SU-DHL-6 (cell line): ENCODE results near the gene RPS6KA4.

Experiments used
- H2AFZ ChIP-seq: fragments of 200-600 bp; sonication (generic); 2 replicates; pipeline ENCODE4 v1.6.1; 2014; ENCODE audit warnings: low read depth, mild to moderate bottlenecking, moderate library complexity, mixed read lengths, antibody characterized with exemption, low read length; ENCODE audit not compliant: severe bottlenecking
- H3F3A ChIP-seq: fragments of 200-600 bp; shearing (Covaris generic); 2 replicates; pipeline ENCODE4 v1.6.0; 2016; ENCODE audit warnings: antibody characterized with exemption, mild to moderate bottlenecking; ENCODE audit not compliant: insufficient read depth
- H3K27ac ChIP-seq: fragments of 200-600 bp; sonication (generic); 2 replicates; pipeline ENCODE4 v1.5.1; 2016; ENCODE audit warnings: low read depth, mild to moderate bottlenecking, low read length, moderate library complexity, mixed read lengths
- H3K27me3 ChIP-seq: fragments of 200-600 bp; sonication (generic), shearing (Covaris generic); 2 replicates; pipeline ENCODE4 v1.6.0; 2014; ENCODE audit warnings: mild to moderate bottlenecking, low read length
- H3K36me3 ChIP-seq: fragments of 200-600 bp; sonication (generic); 2 replicates; pipeline ENCODE4 v1.6.1; 2014; ENCODE audit warnings: mild to moderate bottlenecking, low read length, mixed read lengths
- H3K4me2 ChIP-seq: fragments of 300-600, 200-600 bp; shearing (Covaris generic), sonication (generic); 2 replicates; pipeline ENCODE4 v1.6.0; 2014; ENCODE audit warnings: low read length, low read depth, mild to moderate bottlenecking; ENCODE audit not compliant: poor library complexity, severe bottlenecking
- H3K4me3 ChIP-seq: fragments of 200-600 bp; sonication (generic); 2 replicates; pipeline ENCODE4 v1.5.1; 2014; ENCODE audit warnings: antibody characterized with exemption, low read length, mild to moderate bottlenecking, mixed read lengths; ENCODE audit not compliant: insufficient read depth, poor library complexity, severe bottlenecking
- H3K79me2 ChIP-seq: fragments of 200-600 bp; sonication (generic); 2 replicates; pipeline ENCODE4 v1.6.1; 2014; ENCODE audit warnings: mild to moderate bottlenecking, low read length, moderate library complexity; ENCODE audit not compliant: insufficient read depth
- H3K9ac ChIP-seq: fragments of 200-600 bp; sonication (generic); 2 replicates; pipeline ENCODE4 v1.7.0; 2014; ENCODE audit warnings: mild to moderate bottlenecking, low read length
- H3K9me2 ChIP-seq: fragments of 200-600 bp; sonication (generic); replicated peaks from 2 replicates; pipeline ENCODE4 v1.6.1; 2014; ENCODE audit warnings: low read length; ENCODE audit not compliant: insufficient read depth
- H3K9me3 ChIP-seq: fragments of 200-600 bp; sonication (generic); 2 replicates; pipeline ENCODE4 v1.6.1; 2014; ENCODE audit warnings: low read length, mixed read lengths; ENCODE audit not compliant: insufficient read depth
- H4K20me1 ChIP-seq: fragments of 200-600 bp; sonication (generic); 2 replicates; pipeline ENCODE4 v1.6.1; 2014; ENCODE audit warnings: low read depth, mild to moderate bottlenecking, antibody characterized with exemption, low read length, moderate library complexity, mixed read lengths
- CTCF ChIP-seq: fragments of 200-600 bp; sonication (generic); IDR thresholded peaks from one replicate; pipeline ENCODE4 v1.5.1; 2017; ENCODE audit warnings: antibody characterized with exemption, mild to moderate bottlenecking, low read length, moderate library complexity; ENCODE audit not compliant: insufficient read depth, poor library complexity, severe bottlenecking
- EZH2phosphoT487 ChIP-seq: fragments of 200-600 bp; sonication (generic), shearing (Covaris generic); conservative IDR thresholded peaks from 2 replicates; pipeline ENCODE4 v1.6.1; 2018; ENCODE audit warnings: mild to moderate bottlenecking, antibody characterized with exemption, low read length, moderate library complexity, mixed read lengths

Gene RPS6KA4

GRCh38 chr11:64409278-64409677, 50.3 kb downstream of the RPS6KA4 start:
- no peak for TF ChIP-seq CTCF
- TF ChIP-seq EZH2phosphoT487 = no peak
- H3K4me3 ChIP-seq = no peak overlapping the region
- H3K9ac ChIP-seq = no peak overlapping the region
- no peaks in the 10 kb centered on the region for H3F3A ChIP-seq
- H3K79me2 ChIP-seq = no peaks in the 10 kb centered on the region
- no peak overlapping the region for H2AFZ ChIP-seq
- H3K36me3 ChIP-seq = no peaks in the 10 kb centered on the region
- H3K9me2 ChIP-seq = no peaks in the 10 kb centered on the region
- no peak overlapping the region for H3K27ac ChIP-seq
- H4K20me1 ChIP-seq = no peaks in the 10 kb centered on the region
- no peaks in the 10 kb centered on the region for H3K27me3 ChIP-seq
- no peaks in the 10 kb centered on the region for H3K9me3 ChIP-seq
- no peak overlapping the region for H3K4me2 ChIP-seq

- no peaks in the 10 kb centered on the region for H3F3A ChIP-seq
- no peak overlapping the region for H3K4me3 ChIP-seq
- H3K36me3 ChIP-seq = no peaks in the 10 kb centered on the region
- no peaks in the 10 kb centered on the region for H3K27me3 ChIP-seq
- H4K20me1 ChIP-seq = no peaks in the 10 kb centered on the region
- no peak overlapping the region for H3K4me2 ChIP-seq
- no peak overlapping the region for H3K27ac ChIP-seq
- no peaks in the 10 kb centered on the region for H3K79me2 ChIP-seq
- H3K9ac ChIP-seq = no peak overlapping the region
- no peak overlapping the region for H2AFZ ChIP-seq
- H3K9me2 ChIP-seq = no peaks in the 10 kb centered on the region
- no peak for TF ChIP-seq CTCF
- TF ChIP-seq EZH2phosphoT487 = no peak
- no peaks in the 10 kb centered on the region for H3K9me3 ChIP-seq
Observed at GRCh38 chr11:64409707-64410403, 50.9 kb downstream of the RPS6KA4 start.

- Histone ChIP-seq H3K9me2 (no peaks in the 10 kb centered on the region), H3K4me2 (no peak overlapping the region), H3K4me3 (no peak overlapping the region), H3F3A (no peaks in the 10 kb centered on the region), H3K36me3 (no peaks in the 10 kb centered on the region), H3K79me2 (no peaks in the 10 kb centered on the region), H3K9ac (no peak overlapping the region), H3K27ac (no peak overlapping the region), H4K20me1 (no peaks in the 10 kb centered on the region), H3K27me3 (no peaks in the 10 kb centered on the region), H3K9me3 (peaks cover 2% of the 10 kb centered on the region; the same call in 1 of the 2 replicates), H2AFZ (no peak overlapping the region)
- no peak for TF ChIP-seq EZH2phosphoT487
- no peak for TF ChIP-seq CTCF
Observed at GRCh38 chr11:64410404-64410734, 51.4 kb downstream of the RPS6KA4 start.
